A549 (cell line): ENCODE data around the gene FADS6. TPM values are rescaled to one million over a fixed set of nuclear protein-coding genes. Genes with fewer than 3 reads are reported as not detected.

Experiments used
- ATAC-seq, 2 experiments: fragments of 200-7000 bp in 1 of 2; fragments of >200 bp in 1 of 2; cut with Nextera tagmentation in 1 of 2; cut with Tn5 transposase in 1 of 2; 3 replicates each; pipeline versions ENCODE4 v1.8.0 to v1.9.1; 2018 to 2020; ENCODE audit warnings: mild to moderate bottlenecking in 1 of 2, moderate library complexity in 1 of 2
- CTCF ChIA-PET: fragments of 300-600 bp; sonication (Branson Sonifier 250); formaldehyde crosslinking; extraction: SDS; loops from one replicate; lab custom pipeline; 2021; ENCODE audit warnings: antibody characterized with exemption, inconsistent platforms; lab: Yijun Ruan, JAX
- POLR2A ChIA-PET: fragments of 350-600 bp; formaldehyde crosslinking; extraction: SDS; loops from one replicate; lab custom pipeline; 2021; ENCODE audit warnings: antibody characterized with exemption, inconsistent platforms; lab: Yijun Ruan, JAX
- DNase-seq, 2 experiments: peaks; one replicate each; pipeline versions ENCODE4 v3.0.0 to v3.0.0-alpha.2; 2011 to 2016; ENCODE audit warnings: low read depth in 1 of 2, low spot score in 1 of 2
- FAIRE-seq: peaks from 2 replicates; lab custom pipeline; 2011; peaks lifted over from hg19 to GRCh38; lab: Jason Lieb, UNC
- H3K27ac ChIP-seq, 2 experiments: fragments of >200 bp; sonication (Bioruptor Twin); formaldehyde crosslinking; 3 replicates each; pipeline ENCODE4 v1.5.1; 2016 to 2017
- H3K4me1 ChIP-seq: fragments of >200 bp; sonication (Bioruptor Twin); formaldehyde crosslinking; 3 replicates; pipeline ENCODE4 v1.6.1; 2016
- H3K4me2 ChIP-seq: fragments of >200 bp; sonication (Bioruptor Twin); formaldehyde crosslinking; 3 replicates; pipeline ENCODE4 v1.6.1; 2016
- H3K4me3 ChIP-seq: fragments of >200 bp; sonication (Bioruptor Twin); formaldehyde crosslinking; 3 replicates; pipeline ENCODE4 v1.5.1; 2016
- H3K9me3 ChIP-seq: fragments of >200 bp; sonication (Bioruptor Twin); formaldehyde crosslinking; 3 replicates; pipeline ENCODE4 v1.6.1; 2016
- BCL3 ChIP-seq: fragments of >200 bp; sonication (Bioruptor Twin); formaldehyde crosslinking; IDR thresholded peaks from 3 replicates; pipeline ENCODE4 v1.6.1; 2016
- BHLHE40 ChIP-seq: IDR thresholded peaks from 2 replicates; pipeline ENCODE4 v1.6.1; 2012; ENCODE audit warnings: low read depth, low read length, inconsistent platforms
- CBX2 ChIP-seq: fragments of 200-600 bp; sonication (generic); IDR thresholded peaks from 2 replicates; pipeline ENCODE4 v1.6.1; 2016; ENCODE audit warnings: low read depth, mild to moderate bottlenecking, borderline replicate concordance
- CTCF ChIP-seq: fragments of >200 bp; sonication (Bioruptor Twin); formaldehyde crosslinking; IDR thresholded peaks from 3 replicates; pipeline ENCODE4 v1.5.1; 2016
- E2F6 ChIP-seq: IDR thresholded peaks from 2 replicates; pipeline ENCODE4 v1.6.1; 2012; ENCODE audit warnings: low read depth, borderline replicate concordance
- EHMT2 ChIP-seq: fragments of 200-600 bp; sonication (generic); IDR thresholded peaks from 2 replicates; pipeline ENCODE4 v1.6.1; 2016; ENCODE audit warnings: antibody characterized with exemption, low read depth, mild to moderate bottlenecking, moderate library complexity
- ELK1 ChIP-seq: fragments of 150-350 bp; IDR thresholded peaks from 2 replicates; pipeline ENCODE4 v1.6.1; 2014; ENCODE audit warnings: low read depth, mild to moderate bottlenecking, low read length
- FOSL2 ChIP-seq, 2 experiments: fragments of 450-650 bp in 1 of 2; fragments of >200 bp in 1 of 2; sonication (Bioruptor Twin) in 1 of 2; formaldehyde crosslinking; IDR thresholded peaks; 2 replicates each; pipeline versions ENCODE4 v1.5.0 to v1.6.1; 2016 to 2020; ENCODE audit warnings: mild to moderate bottlenecking in 1 of 2, moderate library complexity in 1 of 2
- HOXB13 ChIP-seq: fragments of 250-450 bp; sonication (Bioruptor Pico); IDR thresholded peaks from 2 replicates; pipeline ENCODE4 v1.5.0; 2020; ENCODE audit warnings: low read depth, mild to moderate bottlenecking, moderate library complexity
- MAX ChIP-seq: IDR thresholded peaks from 2 replicates; pipeline ENCODE4 v1.6.1; 2012
- MAZ ChIP-seq: fragments of 150-350 bp; IDR thresholded peaks from 2 replicates; pipeline ENCODE4 v1.6.1; 2014; ENCODE audit warnings: antibody characterized with exemption, low read depth, low read length, borderline replicate concordance
- MYC ChIP-seq: IDR thresholded peaks from 2 replicates; pipeline ENCODE4 v1.6.1; 2012; ENCODE audit warnings: mild to moderate bottlenecking, inconsistent platforms, low read length, improper control_type of control experiment, borderline replicate concordance
- POLR2A ChIP-seq: IDR thresholded peaks from 2 replicates; pipeline ENCODE4 v1.6.1; 2012; ENCODE audit warnings: mild to moderate bottlenecking, low read length
- RAD21 ChIP-seq, 2 experiments: fragments of >200 bp in 1 of 2; sonication (Bioruptor Twin) in 1 of 2; formaldehyde crosslinking in 1 of 2; IDR thresholded peaks in 1 of 2; conservative IDR thresholded peaks in 1 of 2; 2 replicates in 1 of 2; 3 replicates in 1 of 2; pipeline ENCODE4 v1.6.1; 2012 to 2018; ENCODE audit warnings: inconsistent platforms in 1 of 2
- RARB ChIP-seq: fragments of 250-450 bp; sonication (Bioruptor Pico); IDR thresholded peaks from 2 replicates; pipeline ENCODE4 v1.8.0; 2021; ENCODE audit warnings: mild to moderate bottlenecking, moderate library complexity
- RCOR1 ChIP-seq: fragments of 150-350 bp; IDR thresholded peaks from 2 replicates; pipeline ENCODE4 v1.6.1; 2014; ENCODE audit warnings: antibody characterized with exemption, low read length, low read depth
- REST ChIP-seq: fragments of 200-600 bp; sonication (generic); IDR thresholded peaks from 2 replicates; pipeline ENCODE4 v1.6.1; 2016; ENCODE audit warnings: antibody characterized with exemption, mild to moderate bottlenecking, moderate library complexity
- SMC3 ChIP-seq: fragments of >200 bp; sonication (Bioruptor Twin); formaldehyde crosslinking; IDR thresholded peaks from 3 replicates; pipeline ENCODE4 v1.6.1; 2018; ENCODE audit warnings: inconsistent platforms
- TFCP2L1 ChIP-seq: fragments of 250-450 bp; sonication (Bioruptor Pico); IDR thresholded peaks from 2 replicates; pipeline ENCODE4 v1.5.0; 2021; ENCODE audit warnings: mild to moderate bottlenecking
- ZC3H11A ChIP-seq: fragments of 450-650 bp; IDR thresholded peaks from 2 replicates; pipeline ENCODE4 v1.6.1; 2014; ENCODE audit warnings: antibody characterized with exemption, mild to moderate bottlenecking
- ZSCAN20 ChIP-seq: fragments of 250-450 bp; sonication (Bioruptor Pico); IDR thresholded peaks from 2 replicates; pipeline ENCODE4 v1.8.0; 2022; ENCODE audit warnings: mild to moderate bottlenecking, moderate library complexity
- WGBS: methylation state at CpG from one replicate; pipeline ENCODE4 v1.1.6; 2017; ENCODE audit errors: missing lambda C conversion rate; 5-methylcytosine and 5-hydroxymethylcytosine counted together
- polyA plus RNA-seq, 4 experiments: library from polyadenylated mRNA; depleted of rRNA in 3 of 4; stranded (reverse); fragments of >200 nt; fragmentation: RNase III in 1 of 4; extraction: RNeasy Plus Mini Kit Qiagen cat#74134 plus additional on column Dnase treatment in 1 of 4; gene quantifications; 2 replicates in 3 of 4; 3 replicates in 1 of 4; pipeline ENCODE4 v1.2.3, GENCODE V29; 2011 to 2017

Gene FADS6
- polyA plus RNA-seq, 2 of the 4 experiments (the other 2 are of a cell fraction): 0.04 TPM; not detected in 1

GRCh38 chr17:74925242-74925641, 31.8 kb upstream of the FADS6 start (continued):
- TF ChIP-seq BCL3: no peak
- TF ChIP-seq REST: no peak
- no peak for TF ChIP-seq RARB (CRISPR knock-in tag)
- TF ChIP-seq TFCP2L1 (CRISPR knock-in tag): no peak
- TF ChIP-seq, all 56 proteins: peak for 0

- ATAC-seq (no peak), FAIRE-seq (no peak), DNase-seq (no peak)
- CTCF ChIA-PET: interaction anchor here (0.6 to 42.0 kb wide), 38 partner anchors 8 to 336 kb away, joined by 3 to 1448 read pairs (median 4); partner anchors contain the start of genes CDR2L, FDXR, HID1 and MRPL58
- no peak for TF ChIP-seq MAX
- no peak for TF ChIP-seq MAZ
- no peak for TF ChIP-seq RAD21 (conservative IDR thresholded peaks at IDR 0.05 in 1 of 2, IDR thresholded peaks at IDR 0.05 in 1 of 2)
- no peak for TF ChIP-seq FOSL2 (IDR thresholded peaks at IDR 0.05)
- no peak for TF ChIP-seq FOSL2 (CRISPR knock-in tag; IDR thresholded peaks at IDR 0.05)
- no peak for TF ChIP-seq POLR2A
- peak within 1 kb of the TSS; percentile 46 for H3K4me3 ChIP-seq
- peak within 1 kb of the TSS; percentile 100 for H3K4me2 ChIP-seq
- POLR2A ChIA-PET: interaction anchor here (1.0 to 1.4 kb wide), 2 partner anchors 51 kb away, joined by 3 to 5 read pairs; partner anchors contain the start of gene FDXR
- H3K4me1 ChIP-seq: peaks cover 19% of the 10 kb centered on the region; the same call in 2 of the 3 replicates
- 63% methylated on average over 48 of the region's 54 CpGs for WGBS
- no peaks in the 10 kb centered on the region for H3K9me3 ChIP-seq
- H3K27ac ChIP-seq: peak within 1 kb of the TSS; percentile 42 to 70; a peak in 5 of 6 replicates
Observed at GRCh38 chr17:74924250-74924948, 31.0 kb upstream of the FADS6 start, which contains the start of gene OTOP2. OTOP2 (plus strand) TSS chr17:74924273; CDS start chr17:74924633, 360 bp downstream.

GRCh38 chr17:74923538-74924249, 30.3 kb upstream of the FADS6 start:
- no peaks in the 10 kb centered on the region for H3K9me3 ChIP-seq
- peak overlapping the region; percentile 100 for H3K4me2 ChIP-seq
- H3K4me3 ChIP-seq: peak overlapping the region; percentile 46
- 14% methylated on average over 39 of the region's 59 CpGs for WGBS
- peaks cover 19% of the 10 kb centered on the region; the same call in 2 of the 3 replicates for H3K4me1 ChIP-seq
- ATAC-seq (peak; percentile 49 to 80), DNase-seq (peak; percentile 64 to 92), FAIRE-seq (no peak)
- peak overlapping the region; percentile 42 to 70; a peak in 5 of 6 replicates for H3K27ac ChIP-seq
- CTCF ChIA-PET: interaction anchor here (0.6 to 42.0 kb wide), 39 partner anchors 8 to 345 kb away, joined by 3 to 1448 read pairs (median 4); partner anchors contain the start of genes CDR2L, FDXR, HID1 and MRPL58
- POLR2A ChIA-PET: interaction anchor here (1.0 kb wide), 1 partner anchor 50 kb away, joined by 3 read pairs; no protein-coding TSS in a partner anchor
- TF ChIP-seq CBX2 (no peak), MAX (peak; percentile 99), BHLHE40 (no peak), CTCF (peak; percentile 98), ZC3H11A (no peak), RCOR1 (no peak), ELK1 (no peak), RAD21 (conservative IDR thresholded peaks at IDR 0.05 in 1 of 2, IDR thresholded peaks at IDR 0.05 in 1 of 2) (peak; percentile 88 to 97), RARB (CRISPR knock-in tag) (no peak), ZSCAN20 (CRISPR knock-in tag) (no peak), EHMT2 (no peak), MAZ (no peak), SMC3 (peak; percentile 91), HOXB13 (CRISPR knock-in tag) (no peak), E2F6 (peak; percentile 98), MYC (peak; percentile 59; the same call in 1 of the 2 replicates)
